SW480 (cell line): ENCODE results near the gene MAP2K3.

ENCODE experiments used
- DNase-seq: peaks from one replicate; pipeline ENCODE4 v3.0.0-alpha.2; 2016; ENCODE audit warnings: low spot score

Gene MAP2K3

DNA sequence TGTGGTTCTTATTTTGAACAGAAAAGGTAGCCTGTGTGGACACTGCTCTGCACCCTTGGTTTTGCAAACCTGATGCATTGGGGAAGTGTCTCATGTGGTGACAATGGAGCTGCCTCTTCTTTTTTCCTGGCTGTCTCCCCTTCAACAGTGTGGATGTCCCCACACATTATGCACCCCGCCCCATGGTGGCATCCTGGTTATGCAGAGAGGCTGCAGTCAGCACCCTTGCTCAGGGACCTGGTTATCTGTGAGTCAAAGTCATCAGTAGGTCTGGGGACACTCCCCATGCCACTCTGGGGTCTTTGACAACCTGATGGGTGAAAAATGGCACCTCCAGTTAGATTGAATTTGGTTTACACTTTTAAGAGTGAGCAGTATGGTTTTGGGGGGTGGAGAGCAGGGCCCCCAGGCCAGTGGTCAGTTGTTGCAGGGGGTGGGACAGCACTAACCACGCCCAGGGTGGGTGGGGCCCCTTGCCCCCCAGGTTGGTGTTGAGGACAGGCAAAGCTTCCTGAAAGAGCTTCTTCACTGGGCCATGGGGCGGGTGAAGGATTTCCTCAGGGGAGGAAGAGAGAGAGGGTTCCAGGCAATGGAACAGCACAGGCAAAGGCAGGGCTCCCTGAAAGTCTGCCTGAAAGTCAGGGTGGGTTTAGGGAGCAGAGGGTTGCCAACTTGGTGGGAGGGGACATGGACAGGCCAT lies 67.0 kb downstream of the MAP2K3 start:
- peak; percentile 46 for DNase-seq

DNA sequence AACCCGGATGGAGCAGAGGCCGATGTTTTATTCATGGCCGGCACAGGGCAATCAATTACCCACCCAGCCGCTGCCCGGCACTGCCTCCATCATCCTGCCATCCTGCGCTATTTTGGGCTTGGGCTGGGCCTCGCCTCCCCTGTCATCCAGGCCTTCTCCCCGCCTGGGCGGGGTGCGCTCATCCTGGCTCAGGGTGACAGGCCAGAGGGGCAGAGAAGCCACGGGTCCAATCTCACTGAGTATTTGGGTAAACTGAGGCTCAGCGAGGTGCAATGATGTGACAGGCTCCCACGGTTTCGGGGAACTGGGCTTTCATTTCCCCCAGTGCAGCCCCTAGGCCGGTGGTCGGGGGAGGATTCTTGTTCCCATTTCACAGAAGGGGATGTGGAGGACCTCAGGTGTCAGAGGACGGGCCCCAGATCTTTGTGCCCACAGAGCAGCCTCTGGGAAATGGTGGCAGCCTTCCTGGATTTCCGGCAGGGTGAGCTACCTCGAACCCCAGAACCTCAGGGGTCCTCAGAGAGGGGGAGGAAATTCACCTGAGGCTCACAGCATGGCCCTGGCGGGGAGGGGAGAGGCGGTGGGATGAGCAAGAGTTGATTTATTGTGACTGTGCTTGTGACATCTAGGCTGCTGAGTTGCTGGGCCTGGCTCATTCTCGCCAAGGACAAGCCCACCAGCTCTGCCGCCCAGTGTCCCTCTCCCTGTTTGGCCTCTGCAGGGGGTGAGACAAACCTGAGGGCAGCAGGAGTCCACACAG lies 67.9 kb downstream of the MAP2K3 start:
- no peak for DNase-seq

DNA sequence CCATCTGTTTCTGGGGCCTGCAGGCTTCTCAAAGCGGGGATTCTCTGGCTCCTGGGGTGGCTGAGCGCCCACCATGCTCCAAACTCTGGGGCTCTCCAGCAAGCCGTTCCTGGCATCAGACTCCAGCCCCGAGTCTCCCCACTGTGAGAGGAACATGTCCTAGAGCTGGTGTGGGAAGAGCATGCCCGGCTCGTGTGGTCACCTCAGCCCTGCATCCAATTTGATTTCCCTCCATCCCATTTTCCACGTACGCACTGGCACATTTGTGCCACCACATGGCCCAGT lies 68.4 kb downstream of the MAP2K3 start:
- DNase-seq = no peak

DNA sequence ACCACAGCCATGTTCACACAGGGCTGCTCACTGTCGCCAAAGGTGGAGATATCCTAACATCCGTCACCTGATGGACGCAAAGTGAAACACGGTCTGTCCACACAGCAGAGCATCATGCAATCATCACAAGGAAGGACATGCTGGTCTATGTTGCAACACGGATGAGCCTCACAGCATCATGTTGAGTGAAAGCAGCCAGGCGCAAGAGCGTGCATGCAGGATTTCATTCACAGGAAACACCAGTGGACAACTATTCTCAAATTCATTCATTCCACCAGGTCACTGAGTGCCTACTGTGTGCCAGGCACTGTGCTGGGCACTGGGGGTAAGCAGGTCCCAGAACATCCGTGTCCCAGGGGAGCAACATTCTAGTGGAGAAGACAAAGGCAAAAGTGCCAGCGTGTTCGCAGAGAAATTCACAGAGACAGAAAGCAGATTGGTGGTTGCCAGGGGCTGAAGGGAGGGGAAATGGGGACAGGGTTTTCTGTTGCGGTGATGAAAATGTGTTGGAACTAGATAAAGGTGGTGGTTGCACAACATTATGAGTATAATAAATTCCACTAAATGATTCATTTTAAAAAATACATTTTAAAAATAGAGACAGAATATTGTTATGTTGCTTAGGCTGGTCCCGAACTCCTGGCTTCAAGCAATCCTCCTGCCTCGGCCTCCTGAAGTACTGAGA lies 69.0 kb downstream of the MAP2K3 start:
- no peak for DNase-seq

DNA sequence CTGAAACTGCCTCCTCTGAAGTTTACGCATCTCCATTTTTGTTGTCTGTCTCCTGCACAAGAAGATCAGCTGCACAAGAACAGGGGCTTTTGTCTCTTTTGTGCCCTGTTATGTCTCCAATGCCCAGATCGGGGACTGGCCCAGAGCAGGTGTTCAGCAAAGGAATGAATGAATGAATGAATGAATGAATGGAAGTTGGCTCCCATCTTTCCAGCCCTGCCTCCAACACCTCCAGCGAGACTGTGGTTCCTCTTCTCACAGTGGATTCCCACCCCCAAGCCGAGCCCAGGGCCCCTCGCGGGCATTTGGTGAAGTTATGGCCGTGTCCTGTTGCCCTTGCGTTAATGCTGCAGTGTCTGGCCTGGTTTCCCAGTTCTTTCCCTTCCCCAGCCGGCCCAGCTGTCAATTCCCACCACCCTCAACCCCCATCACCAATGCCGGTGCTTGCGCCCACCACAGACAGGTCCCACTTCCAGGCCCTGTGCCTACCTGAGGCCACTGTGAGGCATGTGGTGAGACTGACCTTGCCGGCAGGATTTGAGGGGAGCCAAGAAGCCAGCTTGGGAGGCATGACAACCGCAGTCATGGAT lies 70.4 kb downstream of the MAP2K3 start:
- no peak for DNase-seq

DNA sequence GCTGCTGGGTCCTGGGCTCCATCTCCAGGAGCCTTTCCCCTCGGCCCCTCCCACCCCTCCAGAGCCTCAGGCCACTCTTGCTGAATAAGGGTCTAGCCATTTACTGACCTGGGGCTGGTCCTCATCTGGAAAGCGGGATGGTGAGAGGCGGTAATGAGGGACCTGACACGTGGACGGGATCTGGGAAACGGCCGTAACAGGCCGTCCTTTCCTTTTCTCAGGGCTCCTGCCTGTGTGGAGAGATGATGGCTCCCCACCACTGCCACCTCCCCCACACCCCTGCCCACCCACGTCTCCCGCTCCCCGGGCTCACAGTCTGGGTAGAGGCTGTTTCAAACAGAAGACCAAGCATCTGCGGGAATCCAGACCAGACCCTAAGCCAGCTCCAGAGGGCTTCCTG lies 71.1 kb downstream of the MAP2K3 start:
- no peak for DNase-seq

DNA sequence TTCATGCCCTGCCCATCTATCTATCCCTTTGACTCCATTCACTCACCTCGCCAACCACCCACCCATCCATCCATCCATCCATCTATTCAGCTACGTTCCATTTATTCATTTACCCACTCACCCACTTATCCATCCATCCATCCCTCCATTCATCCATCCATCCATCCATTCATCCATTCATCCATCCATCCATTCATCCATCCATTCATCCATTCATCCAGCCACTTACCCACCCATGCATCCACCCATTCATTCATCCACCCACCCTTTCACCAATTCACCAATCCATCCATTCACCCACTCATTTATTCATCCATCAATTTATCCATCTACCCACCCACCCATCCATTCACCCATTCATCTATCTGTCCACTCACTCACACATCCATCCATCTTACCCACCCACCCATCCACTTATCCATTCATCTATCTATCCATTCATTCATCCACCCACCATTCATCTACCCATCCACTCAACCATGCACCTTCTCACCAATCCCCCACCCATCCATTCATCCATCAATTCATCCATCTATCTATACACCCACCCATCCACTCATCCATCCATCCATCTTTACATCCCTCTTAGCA lies 72.1 kb downstream of the MAP2K3 start:
- DNase-seq = no peak

DNA sequence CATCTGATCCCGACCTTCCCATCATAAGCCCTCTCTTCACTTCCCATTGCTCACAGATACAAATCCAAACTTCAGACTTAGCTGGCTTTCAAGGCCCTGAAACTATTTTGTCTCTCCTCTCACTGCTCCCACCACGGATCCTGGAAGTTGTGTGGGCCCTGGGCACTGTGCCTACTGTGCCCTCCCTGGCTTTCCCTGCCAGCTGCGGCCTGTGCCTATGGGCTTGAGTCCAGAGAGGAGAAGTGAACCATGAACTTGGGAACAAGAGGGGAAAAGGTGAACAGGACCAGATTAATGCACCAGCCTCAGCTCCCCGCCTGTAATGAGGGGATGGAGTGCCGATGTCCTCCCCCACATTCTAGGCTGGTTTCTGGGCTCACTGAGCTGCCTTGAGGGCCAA lies 72.8 kb downstream of the MAP2K3 start:
- no peak for DNase-seq

DNA sequence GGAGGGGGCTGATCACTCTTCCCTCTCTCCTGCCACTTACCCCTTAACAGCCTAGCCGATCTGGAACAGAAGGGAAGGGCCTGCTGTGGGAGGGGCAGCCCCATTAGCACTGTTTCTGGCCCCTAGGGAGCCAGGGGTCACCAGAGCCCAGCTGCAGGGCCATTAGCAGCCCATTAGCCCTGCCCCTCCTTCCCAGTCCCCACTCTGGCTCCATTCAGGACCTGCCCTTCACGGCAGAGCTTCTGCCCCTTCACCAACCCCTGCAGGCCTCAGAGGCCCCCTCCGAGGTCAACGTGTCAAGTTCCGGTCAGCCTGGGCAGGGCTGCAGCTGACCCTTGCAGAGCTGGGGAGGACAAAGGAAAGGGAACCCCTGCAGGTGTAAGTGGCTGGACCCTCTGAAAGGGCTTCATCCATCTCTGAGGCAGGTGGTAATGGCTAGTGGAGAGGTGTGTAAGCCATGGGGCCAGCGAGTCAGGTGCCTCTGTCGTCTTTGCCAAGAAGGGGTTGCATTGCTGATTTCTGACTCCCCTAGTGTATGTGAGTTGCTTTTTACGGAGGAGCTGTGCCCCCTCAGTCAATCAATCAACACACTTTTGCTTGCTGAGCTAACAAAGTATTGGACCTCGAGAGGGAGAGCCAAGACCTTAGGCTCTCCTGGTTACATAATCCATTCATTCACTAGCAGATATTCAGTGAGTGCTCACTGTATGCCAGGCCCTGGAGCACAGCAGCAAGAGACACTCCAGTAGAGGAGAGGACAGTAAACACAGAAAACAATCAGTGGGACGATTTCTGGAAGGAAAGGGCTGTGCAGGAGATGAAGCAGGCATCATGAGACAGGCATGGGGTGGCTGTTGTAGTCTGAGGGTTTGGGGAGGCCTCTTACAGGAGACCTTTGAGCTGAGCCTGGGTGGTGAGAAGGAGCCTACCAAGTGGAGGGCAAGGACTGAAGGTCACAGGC lies 73.5 kb downstream of the MAP2K3 start:
- DNase-seq = no peak

DNA sequence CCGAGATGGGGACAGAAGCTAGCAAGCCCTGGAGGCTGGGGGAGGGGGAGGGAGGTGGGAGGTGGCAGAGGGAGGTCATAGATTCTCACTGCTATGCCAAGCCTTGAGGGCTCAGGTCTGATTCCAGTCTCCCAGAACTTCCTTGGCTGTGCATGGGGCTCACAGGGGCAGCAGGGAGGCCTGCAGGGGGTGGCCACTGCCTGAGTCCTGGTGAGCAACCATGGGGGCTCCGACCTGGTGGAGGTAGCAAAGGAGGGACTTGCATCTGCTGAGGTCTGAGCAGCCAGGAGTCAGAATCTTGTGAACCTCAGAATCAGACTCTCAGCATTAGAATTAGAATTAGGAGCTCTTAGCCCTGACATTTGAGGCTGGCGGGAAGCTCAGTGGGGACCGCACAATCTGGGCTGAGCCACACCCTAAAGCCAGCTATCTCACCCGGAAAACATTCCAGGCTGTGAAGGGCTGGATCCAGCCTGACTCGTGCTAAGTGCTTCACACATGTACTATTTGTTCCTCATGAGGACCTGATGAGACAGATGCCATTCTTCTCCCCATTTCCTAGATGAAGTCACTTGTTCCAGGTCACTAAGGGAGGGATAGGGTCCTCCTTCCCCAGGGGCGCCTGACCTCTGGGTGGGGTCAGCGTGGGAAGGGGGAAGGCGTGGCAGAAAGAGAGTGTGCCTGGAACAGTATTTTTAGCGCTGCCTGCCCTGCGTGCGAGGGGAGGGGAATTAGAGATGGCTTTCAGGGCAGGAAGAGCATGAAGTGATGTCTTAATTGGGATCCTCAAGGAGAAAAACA lies 74.4 kb downstream of the MAP2K3 start:
- DNase-seq = peak; percentile 69

DNA sequence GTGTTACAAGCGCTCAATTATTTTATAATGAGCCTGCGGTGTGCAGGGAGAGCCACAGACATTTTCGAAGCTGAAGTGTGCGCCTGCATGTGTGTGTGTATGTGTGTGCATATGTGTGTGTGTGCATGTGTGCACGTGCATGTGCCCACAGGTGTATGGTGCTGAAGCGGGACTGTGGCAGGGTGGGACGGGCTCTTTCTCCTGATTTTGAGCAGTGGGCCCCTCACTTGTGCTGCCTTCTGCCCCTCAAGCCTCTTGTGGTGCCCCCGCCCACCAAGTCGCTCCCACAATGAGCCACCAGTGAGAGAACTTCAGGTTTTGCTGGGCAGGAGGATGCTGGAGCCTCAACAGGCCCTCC lies 75.0 kb downstream of the MAP2K3 start:
- DNase-seq = no peak

DNA sequence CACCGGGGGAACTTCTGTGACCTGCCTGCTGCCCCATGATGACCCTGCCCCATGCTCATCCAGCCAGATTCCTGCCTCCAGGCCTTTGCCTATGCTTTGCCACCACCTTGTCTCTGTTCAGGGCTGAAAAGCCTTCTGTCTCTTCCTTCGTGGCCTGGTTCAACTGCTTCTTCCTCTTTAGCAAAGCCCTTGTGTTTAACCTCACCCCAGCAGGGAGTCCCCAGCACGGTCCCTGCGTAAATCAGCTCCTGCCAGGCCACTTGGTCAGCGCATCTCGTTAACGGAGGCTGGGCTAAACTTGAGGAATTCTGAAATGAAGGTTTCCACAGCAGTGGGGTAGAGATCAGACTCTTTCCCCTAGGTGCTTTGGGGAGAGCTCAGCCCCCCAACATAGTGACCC lies 75.5 kb downstream of the MAP2K3 start:
- no peak for DNase-seq

DNA sequence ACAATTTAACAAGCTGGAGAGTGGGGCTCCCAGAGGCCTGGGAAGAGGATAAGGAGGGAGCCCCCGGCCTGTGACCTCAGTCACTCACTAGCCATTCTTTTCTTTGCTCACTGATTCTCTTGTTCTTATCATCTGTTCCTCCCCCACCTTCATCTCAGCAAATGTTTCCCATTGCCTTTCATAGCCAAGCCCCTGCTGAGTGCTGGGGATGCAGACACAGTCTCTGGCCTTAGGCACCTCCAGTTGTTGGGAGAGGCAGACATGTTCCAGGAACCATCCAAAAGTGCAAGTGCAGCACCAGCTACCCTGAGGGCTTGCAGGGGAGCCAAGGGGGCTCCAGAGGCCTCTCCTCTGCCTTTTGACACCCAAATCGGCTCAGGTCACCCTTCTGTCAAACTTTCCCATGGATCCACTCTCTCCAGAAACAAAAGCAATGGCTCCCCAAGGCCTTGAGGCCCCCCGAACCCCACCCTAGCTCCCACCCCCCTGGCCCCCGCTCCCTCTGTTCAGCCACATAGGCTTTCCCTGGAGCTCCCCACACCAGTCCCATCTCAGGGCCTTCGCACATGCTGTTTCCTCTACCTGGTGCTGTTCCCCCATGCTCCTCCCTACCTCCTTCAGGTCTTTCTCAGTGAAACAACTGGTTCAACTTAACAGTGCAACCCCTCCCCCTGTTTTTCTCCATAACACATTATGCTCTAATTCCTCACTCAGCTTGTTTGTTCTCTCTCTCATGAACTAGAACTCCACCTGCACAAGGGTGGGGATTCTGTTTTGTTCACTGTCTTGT lies 76.7 kb downstream of the MAP2K3 start:
- no peak for DNase-seq

DNA sequence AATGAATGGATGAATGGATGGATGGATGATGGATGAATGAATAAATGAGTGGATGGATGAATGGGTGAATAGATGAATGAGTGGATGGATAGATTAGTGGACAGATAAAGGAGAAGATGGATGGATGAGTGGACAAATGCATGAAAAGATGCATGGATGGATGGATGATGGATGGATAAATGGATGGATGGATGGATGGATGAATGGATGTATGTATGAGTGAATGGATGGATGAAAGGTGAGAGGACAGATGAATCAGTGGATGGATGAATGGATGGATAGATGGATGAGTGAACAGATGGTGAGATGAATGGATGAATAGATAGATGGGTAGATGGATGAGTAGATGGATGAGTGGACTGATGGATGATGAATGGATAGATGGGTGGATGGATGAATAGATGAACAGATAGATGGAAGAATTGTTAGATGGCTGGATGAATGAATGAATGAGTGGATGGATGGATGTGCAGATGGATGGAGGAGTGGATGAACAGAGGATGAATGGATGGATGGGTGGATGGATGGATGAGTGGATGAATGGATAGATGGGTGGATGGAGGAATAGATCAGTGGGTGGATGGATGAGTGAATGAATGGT lies 77.9 kb downstream of the MAP2K3 start:
- no peak for DNase-seq

DNA sequence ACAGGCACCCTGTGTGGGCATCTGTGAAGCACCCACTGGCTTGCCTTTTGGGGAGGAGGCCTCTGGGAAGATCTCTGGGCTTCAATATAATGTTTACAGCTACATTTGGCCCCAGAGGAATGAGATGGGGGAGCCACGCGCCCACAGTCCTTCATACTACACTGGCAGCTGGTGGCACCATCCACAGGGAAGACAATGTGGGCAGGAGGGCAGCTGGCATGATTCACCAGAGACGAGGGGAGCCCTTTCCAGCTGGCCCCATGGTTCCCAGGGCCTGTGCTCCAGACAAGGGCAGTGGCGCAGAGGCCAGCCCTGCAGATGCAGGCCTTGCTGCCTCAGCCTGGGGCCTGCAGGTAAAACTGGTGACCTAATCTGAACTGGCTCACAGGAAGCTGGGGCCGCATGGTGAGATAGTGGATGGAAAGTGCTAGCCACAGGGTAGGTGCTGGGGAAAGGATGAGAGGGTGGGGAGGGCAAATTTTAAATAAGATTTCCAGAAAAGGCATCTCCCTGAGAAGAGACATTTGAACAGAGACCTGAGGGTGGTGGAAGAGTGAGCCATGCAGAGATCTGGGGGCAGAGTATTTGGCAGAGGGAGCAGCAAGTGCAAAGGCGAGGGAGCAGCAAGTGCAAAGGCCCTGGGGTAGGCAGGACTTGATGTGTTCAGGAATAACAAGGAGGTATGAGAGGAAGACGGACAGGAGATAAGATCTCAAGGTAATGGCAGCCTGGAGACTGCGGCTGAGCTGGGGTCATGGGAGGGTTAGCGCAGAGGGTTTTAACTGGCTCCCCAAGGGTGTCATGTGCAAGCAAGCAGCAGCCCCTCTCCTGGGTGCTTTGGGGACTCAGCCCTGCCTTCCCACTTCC lies 79.5 kb downstream of the MAP2K3 start:
- no peak for DNase-seq
